GM21367 (cell line): ENCODE results near the gene TGM5.
"Not testable (repeated sequence)": the region's sequence is repeated elsewhere in the genome, so short reads cannot be mapped to it uniquely, and the experiment has no call there.

Experiments
- ATAC-seq: cut with Tn5 transposase; IDR thresholded peaks from one replicate; pipeline ENCODE4 v1.9.1; 2021; ENCODE audit not compliant: unreplicated experiment

Gene TGM5

GRCh38 chr15:43276563-43277200 is 10.0 kb upstream of the TGM5 start:
- ATAC-seq: no peak

GRCh38 chr15:43275740-43276562 is 9.2 kb upstream of the TGM5 start:
- ATAC-seq: no peak

- ATAC-seq: no peak
These were observed 7.4 kb upstream of the TGM5 start for GRCh38 chr15:43274136-43274535.

DNA sequence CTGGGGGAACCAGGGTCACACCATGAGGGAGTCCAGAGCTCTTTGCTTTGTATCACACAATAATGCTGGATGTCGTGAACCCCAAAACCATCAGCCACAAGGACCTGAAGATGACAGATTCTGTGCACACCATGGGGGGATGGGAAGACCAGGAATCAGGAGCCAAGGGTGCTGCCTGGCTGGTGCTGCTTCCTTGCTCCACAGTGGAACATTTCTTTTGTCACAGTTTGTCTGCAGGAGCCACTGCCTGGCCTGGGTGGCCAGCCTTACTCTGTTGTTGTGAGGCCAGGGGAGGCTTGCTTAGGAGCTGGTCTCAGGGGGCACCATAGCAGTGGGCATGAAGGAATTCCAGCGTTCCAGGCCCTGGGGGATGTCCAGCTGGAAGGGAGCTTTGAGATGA is 6.5 kb upstream of the TGM5 start:
- no peak for ATAC-seq

- not testable (repeated sequence) for ATAC-seq
These were observed 5.2 kb upstream of the TGM5 start for GRCh38 chr15:43271908-43272307.

DNA sequence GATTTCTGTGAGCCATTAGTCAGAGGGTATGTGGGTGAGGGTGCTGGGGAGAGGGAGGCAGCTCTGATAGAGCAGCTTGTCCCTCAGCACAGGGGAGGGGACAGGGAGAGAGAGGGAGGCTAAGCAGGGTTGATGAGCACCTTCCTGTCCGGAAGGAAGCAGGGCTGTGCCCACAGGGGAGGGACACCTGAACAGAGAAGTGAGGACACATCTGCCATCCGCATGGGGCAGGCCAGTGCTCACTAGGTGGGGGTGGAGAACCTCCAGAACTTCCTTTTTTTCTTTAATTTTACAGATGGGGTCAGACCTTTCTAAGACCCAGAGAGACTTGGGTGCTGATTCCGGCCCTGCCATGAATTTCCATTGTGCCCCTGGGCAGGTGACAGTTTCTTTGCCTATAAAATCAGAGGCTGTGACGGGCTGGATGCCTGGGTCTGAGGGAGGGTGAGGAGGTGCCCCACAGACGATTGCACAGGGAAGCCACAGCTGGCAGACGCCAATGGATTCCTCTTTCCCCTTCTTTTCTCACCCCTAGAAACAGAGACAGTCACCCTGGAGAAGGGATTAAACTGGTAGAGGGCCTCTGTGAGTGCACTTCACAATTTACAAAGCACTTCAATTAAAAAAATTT is 4.1 kb upstream of the TGM5 start:
- no peak for ATAC-seq

DNA sequence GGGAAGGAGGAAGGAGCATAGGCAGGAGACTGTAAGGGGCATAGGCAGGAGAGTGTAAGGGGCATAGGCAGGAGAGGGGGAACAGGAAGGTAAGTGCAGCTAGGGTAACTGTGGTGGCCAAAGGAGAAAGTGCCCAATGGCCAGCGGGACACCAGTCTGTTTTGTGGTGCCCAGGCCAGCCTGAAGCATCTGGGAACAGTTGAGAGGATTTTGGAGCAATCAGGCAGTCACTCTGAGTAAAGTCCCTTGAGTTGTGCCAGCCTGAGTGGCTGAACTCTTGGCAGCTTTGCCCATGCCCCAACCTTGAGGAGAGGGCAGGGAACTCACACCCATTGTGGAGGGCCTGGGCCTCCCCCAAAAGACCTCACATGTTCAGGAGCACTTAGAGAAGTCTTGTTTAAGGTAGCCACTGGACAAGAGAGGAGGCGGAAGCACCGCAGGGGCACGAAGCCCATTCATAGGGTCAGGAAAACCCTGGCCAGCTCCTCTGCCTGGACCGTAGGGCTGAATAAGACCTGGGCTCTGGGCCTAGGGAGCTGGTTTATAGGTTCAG is 3.5 kb upstream of the TGM5 start:
- no peak for ATAC-seq

- ATAC-seq: no peak
These were observed 1.7 kb upstream of the TGM5 start for GRCh38 chr15:43268111-43269105.

DNA sequence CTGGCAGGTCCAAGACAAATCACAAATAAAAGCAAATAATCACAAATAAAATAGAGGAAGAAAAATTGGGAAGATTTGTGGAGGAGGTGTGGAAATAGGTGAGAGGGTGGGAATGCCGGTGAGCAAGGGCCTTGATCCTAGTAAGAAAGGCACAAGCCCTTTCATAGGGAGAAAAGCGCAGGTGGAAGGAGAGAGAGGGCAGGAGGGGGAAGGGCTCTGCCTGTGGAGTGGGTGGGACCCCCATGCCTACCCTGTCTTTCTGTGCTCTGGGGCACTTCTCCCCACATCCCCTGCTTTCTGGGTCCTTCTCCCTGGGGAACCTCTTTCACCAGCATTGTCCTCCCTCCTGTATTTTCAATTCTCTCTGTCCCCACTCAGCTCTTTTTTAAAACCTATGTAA is 711 bp upstream of the TGM5 start:
- no peak for ATAC-seq

GRCh38 chr15:43266386-43266785 is 342 bp downstream of the TGM5 start:
- ATAC-seq: no peak

DNA sequence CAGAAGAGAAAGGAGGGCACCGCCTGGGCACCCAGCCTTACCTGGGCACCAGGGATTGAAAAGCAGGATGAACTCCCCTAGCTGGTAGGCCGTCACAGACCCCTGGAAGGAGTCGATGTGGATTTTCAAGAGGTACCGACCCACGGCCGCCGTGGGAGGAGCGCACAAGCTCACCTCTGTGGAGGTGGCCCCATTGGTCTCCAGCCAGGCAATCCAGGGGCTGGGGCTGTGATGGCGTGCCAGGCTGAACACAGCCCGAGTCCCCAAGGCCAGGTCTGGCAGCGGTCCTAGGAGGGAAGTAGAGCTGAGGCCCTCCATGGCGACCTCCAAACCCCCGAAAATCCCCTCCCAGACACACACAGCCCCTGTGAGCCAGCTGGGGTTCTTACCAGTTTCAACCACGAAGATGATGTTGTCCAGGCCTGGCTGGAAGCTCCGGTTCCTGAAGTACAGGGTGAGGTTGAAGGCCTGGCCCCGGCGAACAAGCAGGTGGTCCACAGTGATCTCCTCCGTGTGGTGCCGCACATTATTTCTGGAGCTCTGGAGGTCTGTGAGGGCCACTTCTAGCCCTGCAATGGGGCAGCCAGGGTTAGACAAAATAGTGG is 6.6 kb downstream of the TGM5 start:
- ATAC-seq: no peak

DNA sequence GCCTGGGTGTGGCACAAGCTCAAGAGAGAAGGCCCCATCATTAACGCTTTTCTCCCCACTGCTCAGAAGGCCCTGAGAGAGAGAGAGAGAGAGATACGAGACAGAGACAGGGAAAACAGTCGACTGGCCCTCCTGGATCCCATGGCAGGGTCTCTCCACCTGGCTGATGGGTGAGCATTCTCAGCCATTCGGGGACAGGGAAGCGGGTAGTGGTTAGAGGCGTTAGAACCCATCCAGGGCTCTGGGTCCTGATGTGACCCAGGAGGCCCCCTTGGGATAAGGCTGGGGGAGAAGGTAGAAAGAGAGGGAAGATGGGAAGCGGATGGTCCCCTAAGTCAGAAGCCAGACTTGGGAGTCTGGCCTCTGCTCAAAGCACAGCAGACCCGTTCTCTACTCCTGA is 7.9 kb downstream of the TGM5 start:
- ATAC-seq: no peak

DNA sequence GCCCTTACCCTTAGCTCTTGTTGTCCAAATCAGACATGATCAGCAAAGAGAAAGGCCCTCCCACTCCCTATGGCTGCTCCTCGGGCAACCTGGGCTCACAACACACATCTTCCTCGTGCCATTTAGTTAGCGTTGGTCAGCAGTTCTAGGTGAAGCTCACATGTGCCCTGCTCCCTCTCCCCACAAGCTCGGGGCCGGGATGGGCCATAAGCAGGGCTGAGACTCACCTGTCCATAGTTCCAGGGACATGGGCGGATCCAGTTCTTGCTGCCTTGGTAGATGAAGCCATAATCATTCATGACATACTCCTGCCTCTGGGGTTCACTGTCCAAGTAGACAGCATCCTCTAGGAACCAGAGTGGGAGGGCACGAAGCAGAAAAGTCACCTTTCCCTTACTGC is 10.4 kb downstream of the TGM5 start:
- ATAC-seq: no peak

DNA sequence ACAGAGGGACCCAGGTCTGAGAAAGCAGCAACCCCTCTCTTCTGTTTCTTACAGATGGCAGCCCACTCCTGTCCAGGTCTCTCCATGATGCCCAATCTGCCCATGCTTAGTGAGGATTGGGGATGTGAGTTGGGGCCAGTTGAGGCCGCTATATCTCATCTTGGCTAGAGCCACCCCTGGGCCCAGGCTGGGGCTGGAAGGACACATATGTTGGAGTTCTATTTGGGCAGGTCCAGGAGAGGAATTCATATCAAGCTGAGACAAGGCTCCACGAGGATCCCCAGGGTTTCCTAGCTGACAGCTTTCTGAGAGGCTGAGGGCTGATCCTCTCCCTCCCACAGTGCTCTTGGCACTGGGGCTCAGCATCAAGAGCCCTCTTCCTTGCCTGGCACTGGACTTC is 11.4 kb downstream of the TGM5 start:
- ATAC-seq: no peak

DNA sequence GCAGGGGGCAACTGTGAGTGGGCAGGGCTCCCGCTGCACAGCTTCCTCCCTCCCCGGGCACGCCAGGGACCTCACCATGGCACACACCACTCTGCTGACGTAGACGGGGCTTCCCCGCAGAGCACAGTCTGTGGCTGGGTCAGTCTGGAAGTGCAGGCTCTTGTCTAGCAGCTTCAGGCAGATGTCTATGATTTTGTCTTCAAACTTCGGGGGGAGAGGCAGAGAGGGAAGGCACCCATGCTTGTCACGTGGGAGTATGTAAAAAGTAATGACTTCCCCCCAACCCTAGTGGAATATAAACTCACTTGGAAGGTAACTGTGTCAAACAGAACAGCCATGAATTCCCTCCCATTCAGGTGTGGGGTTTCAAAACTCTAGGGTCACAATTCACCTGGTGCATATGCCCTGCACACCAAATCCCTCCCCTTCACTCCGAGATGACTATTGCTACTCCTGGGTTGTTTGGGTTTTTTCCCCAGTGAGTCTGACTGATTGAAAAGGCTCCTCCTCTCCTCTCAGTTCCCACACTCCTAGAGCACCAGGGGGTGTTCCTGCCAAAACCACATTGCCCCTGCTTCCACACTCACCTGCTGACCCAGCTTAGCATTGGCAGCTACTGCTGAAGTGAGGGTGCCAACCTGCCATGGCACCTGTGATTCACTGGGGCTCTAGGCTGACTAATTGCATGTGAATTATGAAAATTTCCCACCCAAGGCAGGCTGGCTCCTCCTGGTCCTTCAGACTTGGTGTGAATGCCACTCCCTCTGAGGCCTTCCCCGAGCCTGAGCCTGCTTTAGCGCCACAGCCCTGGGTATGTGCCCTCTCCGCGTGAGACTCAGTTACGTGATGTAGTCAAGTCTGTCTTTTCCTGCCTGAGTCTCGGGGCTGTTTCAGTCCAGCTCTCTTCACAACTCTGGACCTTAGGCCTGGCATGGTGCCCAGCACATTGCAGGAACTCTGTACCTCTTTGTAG is 13.0 kb downstream of the TGM5 start:
- ATAC-seq: no peak

DNA sequence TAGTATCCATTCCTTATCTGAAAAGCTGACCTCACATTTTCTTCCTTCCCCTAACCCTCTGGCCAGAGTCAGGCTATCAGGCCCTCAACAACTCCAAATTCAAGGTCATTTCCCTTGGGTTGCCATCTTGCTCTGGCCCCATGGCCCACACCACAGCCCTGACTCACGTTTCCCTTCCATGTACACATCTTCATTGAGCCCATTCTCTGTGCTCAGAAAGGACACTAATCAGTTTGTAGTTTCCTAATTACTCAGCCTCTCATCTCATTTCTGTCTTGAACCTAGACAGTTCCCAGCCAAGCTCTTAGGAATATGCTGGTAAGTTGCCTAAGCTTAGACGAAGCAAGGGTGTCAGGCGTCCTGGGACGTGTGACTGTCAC is 14.9 kb downstream of the TGM5 start:
- ATAC-seq: no peak

- ATAC-seq: no peak
These were observed 15.4 kb downstream of the TGM5 start for GRCh38 chr15:43251185-43251870.

- no peak for ATAC-seq
These were observed 15.9 kb downstream of the TGM5 start for GRCh38 chr15:43250785-43251184.
